ENCODE data around the gene TRMT44.
"Not testable (repeated sequence)": the region's sequence is repeated elsewhere in the genome, so short reads cannot be mapped to it uniquely, and the experiment has no call there.

Gene TRMT44

DNA sequence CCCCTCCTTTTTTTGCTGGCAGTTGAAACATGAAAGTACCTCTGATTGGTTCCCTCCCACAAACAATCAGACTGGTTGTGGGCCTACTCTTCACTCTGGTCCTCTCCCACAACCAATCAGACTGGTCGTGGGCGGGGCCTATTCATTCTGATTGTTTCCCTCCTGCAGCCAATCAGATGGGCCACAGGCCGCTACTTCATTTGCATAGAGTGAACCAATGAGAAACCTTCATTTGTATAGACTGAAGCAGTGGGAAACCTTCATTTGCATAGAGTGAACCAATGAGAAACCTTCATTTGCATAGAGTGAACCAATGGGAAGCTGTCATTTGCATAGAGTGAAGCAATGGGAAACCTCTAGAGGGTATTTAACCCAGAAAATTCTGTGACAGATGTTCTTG, 55.2 kb downstream of the TRMT44 start:
- DNase-seq = no peak

DNA sequence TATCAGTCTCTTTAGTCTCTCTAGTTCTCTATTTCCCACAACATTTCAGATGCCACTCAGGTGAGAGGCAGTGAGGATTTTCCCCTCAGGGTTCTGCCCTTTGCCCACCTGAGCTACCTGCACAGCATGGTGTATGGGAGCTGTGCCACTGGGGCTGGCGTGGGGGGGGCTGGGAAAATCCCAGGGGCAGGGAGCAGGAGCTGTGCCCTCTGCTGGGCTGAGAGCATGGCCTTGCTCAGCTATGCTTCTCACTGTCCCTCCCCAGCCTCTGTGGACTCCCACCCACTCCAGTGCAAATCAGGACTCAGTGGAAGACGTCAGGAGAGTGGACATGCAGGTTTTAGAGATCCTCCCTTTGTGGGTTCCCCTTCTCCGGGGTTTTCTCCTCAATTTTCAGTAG, 57.2 kb downstream of the TRMT44 start:
- no peak for DNase-seq

DNA sequence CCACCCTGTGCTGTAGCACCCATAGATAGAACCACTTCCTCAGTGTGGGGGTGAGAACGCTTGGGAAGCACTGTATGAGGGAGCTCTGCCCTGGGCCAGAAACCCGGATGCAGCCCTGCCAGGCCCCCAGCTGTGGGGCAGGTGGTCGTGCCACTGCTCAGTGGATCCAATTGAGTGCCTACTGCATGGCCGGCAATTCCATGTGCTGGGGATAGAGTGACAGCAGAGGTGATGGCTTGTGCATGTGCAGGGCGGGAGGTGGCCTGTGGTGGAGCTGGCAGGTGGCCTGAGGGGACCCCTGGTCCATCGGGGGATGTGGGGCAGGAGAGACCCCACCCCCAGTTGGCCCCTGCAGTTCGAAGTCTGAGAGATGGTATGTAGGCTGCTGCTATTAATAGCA, 60.4 kb downstream of the TRMT44 start:
- no peak for DNase-seq

DNA sequence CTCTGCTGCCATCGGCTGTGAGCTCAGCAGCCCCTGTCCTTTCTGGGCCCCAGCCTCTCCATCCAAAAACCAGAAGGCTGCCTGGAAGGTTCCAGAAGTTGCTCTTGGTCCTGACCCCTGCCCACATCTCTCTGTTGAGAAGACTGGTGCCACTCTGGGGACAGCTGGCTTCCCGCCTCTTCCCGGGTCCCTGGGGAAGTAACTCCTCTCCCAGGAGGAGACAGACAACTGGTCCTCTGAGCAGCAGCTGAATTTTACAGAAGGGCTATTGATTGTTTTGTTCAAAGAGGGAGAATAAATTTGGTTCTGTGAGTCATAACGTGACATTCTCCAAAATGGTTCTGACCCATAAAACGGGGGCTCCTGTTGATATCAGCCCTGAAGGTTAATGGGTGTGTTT, 61.2 kb downstream of the TRMT44 start:
- DNase-seq = no peak

DNA sequence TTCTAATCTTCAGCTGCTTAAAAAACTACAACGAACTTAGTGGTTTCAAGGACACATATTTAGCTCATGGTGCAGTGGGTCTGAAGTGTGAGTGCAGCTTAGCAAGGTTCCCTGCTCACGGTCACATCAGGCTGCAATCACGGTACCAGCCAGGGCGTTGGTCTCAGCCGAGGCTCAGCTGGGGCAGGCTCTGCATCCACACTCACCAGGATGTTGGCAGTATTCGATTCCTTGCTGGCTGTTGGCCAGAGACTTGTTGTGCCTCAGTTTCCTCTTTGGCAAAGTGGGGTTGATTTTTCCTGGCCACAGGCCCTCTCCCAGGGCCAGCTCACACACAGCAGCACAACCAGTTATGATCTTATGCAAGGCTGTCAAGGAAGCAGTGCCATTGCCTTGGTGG, 61.8 kb downstream of the TRMT44 start:
- DNase-seq = no peak

DNA sequence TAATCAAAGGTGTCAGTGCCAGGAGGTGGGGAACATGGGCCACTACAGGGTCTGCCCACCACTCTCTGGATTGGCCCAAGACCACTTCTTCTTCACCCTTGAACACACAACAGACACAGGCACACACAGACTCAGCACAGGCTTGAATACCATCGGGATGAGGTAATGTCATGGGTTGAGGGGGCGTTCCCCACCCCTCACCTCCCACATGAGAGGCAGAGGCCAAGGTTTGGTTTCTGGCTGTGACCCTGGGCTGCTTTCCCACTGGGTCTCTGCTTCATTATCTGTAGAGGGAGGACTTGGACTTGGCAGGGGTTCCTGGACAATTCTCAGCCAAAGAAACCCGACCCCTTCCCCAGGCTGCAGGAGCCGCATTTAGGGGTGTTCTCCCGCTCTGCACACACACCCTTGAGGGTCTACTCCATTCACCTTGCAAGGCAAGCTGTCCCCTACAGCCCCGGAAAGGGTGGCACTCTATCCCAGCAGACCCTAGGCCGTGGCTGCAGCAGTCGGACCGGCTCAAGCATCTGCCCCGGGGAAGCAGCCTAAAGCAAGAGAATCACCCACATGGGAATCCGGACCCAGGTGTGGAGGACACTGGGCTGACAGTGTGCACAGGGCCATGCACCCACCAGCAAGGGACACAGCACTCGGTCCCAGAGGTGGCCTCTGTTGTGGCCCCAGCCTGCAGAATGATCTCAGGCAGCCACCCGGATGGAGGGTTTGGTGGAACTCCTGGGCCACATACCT, 62.4 kb downstream of the TRMT44 start:
- DNase-seq = no peak

DNA sequence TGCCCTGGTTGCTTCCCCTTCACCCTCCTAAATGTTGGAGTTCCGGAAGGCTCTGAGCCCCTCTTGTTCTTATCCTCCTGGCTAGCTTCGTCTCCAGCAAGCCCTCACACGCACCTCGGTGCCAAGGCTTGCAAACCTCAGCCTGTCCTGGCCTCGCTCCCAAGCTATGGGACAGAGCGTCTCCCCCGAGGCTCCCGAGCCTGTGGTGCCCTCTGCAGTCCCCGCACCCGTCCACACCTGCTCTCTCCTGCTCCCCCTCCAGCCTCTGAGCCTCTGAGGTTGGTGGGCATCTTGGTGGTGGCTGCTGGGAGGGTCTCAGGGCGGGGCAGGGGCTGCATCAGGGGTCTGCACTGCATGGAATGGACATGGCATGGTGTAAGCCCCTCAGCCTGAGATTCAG, 63.2 kb downstream of the TRMT44 start:
- DNase-seq = no peak

DNA sequence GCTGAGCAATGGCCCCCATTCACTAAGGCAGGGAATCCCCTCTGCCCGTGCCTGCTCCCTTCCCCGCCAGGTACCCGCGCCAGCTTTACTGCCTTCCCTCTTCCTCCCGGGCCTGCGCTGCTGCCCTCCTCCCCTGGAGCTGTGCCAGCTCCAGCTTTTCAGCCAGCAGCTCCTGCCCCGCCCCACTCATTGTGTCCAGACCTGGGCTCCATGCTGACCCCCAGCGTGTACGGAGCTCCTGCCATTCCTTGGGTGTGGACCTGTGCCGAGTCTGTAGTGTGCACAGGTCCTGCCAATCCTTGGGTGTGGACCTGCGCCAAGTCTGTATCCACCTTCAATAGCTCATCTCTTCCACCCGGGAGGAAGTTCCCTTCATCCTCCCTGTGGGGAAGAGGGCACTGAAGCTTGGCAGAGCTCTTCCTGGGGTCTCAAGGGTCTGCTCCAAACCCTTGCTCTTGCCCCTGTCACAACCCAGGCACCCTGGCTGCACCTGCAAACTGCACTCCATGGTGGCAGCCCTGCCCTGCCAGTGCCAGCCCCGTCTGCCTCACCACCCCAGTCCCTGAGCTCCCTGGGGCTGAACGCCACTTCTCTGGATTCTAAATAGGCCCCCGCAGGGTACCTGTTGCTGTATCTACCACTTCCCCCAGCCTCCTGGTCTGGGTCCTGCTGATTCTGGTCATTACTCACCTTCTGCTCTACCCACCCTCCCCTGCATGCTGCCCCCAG, 63.9 kb downstream of the TRMT44 start:
- no peak for DNase-seq

DNA sequence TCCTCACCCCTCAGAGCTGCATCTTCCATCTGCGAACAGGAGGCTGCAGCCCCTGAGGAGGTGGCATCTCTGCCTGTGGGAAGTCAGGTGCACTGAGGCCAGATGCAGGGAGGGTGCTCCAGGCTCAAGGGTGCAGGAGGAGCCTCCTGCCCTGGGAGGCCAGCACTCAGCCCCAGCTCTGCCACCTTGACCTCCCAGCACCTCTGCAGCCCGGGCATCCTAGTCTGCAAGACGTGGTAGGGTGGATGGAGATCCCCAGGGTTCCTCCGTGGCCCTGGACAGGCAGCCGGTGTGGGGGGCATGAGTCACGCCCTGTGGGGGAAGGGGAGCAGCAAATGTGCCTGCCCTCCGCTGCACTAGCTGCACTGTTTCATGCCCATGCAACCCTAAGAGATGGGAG, 64.7 kb downstream of the TRMT44 start:
- DNase-seq = no peak

DNA sequence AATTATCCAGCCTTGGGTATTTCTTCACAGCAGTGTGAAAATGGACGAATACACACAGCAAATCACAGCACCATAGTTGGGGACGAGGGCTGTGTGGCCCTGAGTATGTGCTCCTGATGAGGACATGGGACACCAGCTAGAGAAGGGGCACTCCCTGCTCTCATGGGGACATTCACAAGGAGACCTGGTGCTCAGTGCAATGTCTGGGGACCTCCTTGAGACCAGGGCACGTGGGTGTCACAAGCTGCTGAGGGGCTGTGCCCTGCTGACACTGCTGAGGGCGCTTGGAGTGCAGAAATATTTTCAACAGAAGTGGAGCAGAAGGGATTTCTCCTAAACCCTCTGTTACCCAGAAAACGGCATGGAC, 65.4 kb downstream of the TRMT44 start:
- no peak for DNase-seq

DNA sequence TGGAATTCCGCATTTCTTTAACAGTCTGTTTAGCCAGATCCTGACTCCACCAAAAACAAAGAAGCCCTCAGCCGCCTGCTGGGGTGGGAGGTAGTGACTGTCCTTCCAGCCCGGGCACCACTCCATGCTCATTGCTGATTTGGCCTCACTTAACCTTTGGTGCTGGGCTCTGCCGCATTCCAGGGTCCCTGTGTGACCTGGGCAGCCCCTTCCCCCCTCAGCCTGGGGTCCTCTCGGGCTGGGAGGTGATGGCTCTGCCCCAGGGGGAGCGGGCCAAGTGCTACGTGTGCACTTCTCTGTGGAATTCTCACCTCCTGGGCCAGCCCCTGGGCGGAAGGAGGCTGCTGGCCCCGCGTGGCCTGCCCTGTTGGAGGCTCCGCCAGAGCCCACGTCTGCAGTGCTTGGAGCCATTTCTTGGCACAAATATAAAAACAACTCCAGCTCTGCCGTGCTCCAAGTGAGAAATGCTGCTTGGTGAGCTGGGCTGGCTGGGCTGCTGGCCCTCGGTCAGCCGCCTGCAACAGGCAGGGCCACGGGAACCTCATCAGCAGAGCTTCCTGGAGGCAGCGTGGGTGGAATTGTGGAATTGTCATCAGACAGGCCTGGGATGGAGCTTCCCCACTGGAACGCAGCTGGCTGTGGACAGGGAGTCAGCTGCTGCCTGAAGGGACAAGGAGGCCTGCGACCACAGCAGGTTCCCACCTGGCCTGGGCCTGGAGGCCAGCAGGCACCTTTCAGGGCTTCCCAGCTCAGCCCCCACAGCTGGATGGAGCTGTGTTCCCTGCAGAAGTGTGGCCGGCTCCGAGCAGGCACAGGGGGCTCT, 66.0 kb downstream of the TRMT44 start:
- no peak for DNase-seq

DNA sequence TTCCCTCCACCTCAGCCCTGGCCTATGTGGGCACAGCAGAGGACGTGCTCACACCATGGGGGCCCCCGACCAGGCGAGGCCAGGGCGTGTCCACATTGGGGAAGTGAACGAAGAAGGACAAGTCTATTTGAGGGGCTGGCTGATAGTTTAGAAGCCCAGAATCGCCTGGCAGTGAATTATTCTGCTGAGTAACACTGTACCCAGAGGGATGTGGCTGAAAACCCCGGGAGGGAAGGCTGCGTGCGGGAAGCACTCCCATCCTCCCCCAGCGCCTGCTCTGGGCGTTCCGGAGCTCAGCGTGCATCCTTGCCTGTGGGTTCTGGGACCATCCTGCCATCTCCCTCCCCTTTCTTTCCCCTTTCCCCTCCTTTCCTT, 66.6 kb downstream of the TRMT44 start:
- no peak for DNase-seq

DNA sequence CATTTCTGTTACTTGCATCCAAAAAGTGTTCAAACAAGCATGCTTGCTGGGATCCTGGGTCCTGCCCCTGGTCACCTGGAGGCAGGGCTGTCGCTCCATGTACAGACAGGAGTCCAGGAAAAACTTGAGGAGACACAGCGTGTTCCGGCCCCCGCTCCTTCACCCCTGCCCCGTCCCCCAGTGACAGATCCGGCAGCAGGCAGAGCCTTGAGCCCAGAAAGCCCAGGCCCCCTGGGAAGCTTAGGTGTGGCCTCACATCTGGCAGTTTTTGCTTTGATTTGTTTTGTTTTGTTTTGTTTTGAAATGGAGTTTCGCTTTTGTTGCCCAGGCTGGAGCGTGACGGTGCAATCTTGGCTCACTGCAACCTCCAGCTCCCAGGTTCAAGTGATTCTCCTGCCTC, 67.0 kb downstream of the TRMT44 start:
- DNase-seq = no peak

DNA sequence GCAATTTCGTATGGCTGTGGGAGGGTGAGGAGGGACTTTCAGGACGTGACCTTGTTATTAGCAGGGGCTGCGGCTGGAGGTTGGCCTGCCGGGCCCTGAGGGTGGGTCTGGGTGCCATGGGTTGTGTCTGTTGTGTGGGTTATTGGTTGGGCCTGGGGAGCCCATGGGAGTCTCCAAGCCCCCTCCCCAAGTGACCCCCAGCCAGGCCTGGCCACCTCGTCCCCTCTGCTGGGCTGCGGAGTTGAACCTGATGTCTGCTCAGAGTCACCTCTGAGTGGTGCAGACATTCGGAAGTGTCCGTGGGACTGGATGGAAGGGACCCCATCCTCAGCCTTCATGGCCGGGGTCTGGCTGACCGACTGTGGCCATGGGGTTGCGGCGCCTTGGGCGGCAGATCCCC, 67.7 kb downstream of the TRMT44 start:
- no peak for DNase-seq

DNA sequence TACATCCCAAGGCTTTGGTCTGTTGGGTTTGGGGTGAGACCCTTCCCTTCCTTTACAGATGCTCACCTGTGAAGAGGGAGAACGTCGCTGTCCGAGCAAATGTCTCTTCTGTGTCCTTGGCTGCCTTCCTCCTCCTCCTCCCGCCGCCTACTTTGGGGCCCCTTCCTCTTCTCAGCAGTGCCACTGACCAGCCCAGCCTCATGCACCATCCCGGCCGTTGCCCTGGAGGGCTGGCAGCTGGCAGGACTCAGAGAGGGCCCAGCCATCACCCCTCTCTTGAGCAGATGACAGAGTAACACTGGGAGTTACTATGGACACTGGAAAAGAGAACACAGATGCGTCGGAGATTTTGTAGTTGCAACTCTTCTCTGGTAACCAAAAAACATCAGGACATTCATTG, 68.2 kb downstream of the TRMT44 start:
- no peak for DNase-seq

DNA sequence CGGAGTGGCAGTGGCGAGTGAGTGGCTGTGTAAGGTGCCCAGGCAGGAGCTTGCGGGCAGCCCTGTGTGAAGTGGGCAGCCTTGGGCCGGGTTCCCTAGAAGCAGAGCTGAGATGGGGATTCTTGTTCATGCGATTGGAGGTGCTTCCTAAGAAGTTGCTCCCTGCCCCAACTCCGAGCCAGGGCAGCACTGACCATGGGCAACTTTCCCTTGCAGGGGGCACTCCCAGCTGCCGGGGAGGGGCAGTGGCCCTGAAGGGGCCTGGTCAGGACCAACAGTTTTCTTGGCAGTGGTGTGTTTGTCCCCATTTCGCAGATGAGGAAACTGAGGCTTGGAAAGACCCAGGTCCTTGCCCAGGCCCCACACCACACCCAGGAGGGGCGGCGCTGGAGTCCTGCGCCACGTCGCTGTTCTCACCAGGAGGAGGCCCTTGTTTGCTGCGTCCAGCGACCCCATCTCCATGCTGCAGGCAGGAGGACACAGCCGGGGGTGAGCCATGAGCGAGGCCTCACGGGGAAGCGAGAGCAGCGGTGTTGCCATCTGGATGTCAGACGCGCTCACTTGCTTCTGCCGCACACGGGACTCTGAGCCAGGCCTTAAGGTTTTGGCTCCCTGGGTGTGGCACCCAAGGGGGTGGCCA, 68.9 kb downstream of the TRMT44 start:
- DNase-seq = no peak

DNA sequence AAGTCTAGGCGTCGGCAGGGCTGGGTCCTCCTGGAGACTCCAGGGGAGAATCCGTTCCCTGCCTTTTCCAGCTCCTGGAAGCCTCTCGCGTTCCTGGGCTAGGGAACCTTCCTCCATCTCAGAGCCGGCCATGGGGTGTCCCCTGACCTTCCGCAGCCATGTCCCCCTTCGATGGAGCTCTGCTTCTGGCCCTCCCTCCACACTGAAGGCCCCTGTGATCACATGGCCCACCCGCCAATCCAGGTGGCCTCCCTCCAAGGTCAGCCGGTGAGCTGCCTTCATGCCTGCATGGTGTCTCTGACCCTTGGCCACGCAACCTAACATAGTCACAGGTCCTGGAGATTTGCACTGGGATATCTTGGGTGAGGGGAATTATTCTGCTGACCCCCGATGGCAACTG, 69.6 kb downstream of the TRMT44 start:
- DNase-seq = no peak

DNA sequence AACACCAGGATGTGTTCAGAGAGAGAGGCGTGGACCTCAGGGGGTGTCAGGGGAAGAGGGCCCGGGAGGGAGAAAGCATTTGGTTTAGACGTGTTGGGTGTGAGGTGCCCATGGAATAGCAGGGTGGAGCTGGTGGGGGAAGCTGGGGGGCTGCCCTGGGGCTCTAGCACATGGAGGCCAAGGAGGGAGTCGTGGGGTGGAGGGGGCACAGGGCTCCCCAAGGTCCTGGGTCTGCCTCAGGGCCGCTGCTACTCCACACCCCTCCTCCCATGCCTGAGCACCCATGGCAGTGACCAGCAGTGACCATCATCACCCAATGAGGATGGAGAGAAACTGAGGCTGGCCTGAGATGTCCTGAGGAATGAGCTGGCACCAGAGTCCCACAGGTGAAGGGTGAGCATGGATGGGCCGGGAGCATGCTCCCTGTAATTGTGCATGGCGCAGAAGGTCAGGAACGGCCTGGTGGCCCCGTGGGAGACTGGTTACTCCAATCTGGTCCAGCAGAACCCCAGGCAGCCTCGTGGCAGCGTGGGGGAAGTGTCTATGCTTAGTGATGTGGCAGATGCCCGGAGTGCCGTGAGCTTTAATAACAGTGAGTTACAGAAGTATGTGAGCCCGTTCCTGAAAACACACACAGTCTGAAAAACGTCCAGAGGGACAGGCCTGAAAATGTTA, 70.2 kb downstream of the TRMT44 start:
- DNase-seq = no peak

DNA sequence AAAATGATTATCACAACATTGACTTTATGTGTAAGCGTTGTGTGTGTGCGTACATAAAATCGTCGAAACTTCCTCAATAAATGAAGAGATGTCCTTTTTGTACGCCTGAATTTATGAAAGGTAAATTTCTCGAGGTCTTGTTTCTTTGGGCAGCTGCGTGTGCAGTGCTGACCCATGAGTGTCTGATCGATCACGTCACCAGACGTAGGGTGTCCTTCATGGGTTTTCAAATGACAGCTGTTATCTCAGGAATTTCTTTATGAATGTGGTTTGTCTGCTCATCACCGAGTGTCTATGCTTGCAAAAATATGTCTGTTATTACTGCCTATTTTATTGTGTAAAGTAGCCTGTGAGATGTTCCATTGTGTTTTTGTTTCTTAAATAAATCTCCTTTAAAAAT, 71.9 kb downstream of the TRMT44 start:
- no peak for DNase-seq

DNA sequence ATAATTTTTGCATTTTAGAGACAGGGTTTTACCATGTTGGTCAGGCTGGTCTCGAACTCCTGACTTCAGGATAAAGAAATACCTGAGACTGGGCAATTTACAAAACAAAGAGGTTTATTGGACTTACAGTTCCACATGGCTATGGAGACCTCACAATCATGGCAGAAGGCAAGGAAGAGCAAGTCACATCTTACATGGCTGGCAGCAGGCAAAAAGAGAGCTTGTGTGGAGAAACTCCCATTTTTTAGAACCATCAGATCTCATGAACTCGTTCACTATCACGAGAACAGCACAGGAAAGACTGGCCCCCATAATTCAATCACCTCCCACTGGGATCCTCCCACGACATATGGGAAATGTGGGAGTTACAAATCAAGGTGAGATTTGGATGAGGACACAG, 72.5 kb downstream of the TRMT44 start:
- not testable (repeated sequence) for DNase-seq

DNA sequence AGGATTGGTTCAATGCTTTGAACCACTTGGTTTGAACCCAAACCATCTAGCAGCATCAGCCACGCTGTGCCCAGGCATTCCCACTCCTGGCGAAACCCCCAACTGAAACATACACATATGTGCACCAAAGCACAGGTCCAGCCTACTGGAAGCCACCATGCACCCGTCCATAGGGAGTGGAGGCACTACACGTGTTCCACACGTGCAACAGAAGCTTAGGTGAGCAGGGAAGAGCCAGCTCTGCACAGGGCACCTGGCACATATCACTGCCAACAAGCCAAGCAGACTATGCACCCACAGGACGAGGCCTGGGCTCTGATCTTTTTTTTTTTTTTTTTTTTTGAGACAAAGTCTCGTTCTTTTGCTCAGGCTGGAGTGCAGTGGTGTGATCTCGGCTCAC, 73.4 kb downstream of the TRMT44 start:
- no peak for DNase-seq

DNA sequence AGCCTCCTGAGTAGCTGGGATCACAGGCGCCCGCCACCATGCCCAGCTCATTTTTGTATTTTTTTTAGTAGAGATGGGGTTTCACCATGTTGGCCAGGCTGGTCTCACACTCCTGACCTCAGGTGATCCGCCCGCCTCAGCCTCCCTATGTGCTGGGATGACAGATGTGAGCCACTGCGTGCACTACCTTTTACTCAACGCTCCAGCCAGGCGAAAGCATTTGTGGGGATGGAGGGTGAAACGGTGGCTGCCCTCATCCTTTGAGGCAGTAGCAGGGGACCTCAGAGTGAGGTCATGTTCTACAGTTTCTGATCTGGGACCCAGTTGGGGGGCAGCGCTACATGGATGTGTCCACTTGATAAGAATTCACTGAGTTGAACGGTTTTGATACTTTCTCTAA, 73.8 kb downstream of the TRMT44 start:
- DNase-seq = no peak

Measured in CD4-positive, alpha-beta T cell treated with Interleukin-17A for 4 hours (primary cell).